Type B pancreatic cell (in vitro differentiated cells): ENCODE measurements around the gene TMSB10. TPM values are rescaled to one million over a fixed set of nuclear protein-coding genes. Genes with fewer than 3 reads are reported as not detected.
"Not testable (repeated sequence)": the region's sequence is repeated elsewhere in the genome, so short reads cannot be mapped to it uniquely, and the experiment has no call there.

Experiments
- DNase-seq: peaks from one replicate; pipeline ENCODE4 v3.0.0; 2021; ENCODE audit warnings: mixed read lengths; ENCODE audit not compliant: unreplicated experiment; ENCODE audit errors: extremely low spot score
- H3K27ac Mint-ChIP-seq: 2 replicates; pipeline ENCODE4 v1.8.0; 2021; ENCODE audit warnings: mild to moderate bottlenecking, mixed read lengths
- H3K27me3 Mint-ChIP-seq: 2 replicates; pipeline ENCODE4 v1.8.0; 2021; ENCODE audit warnings: mixed read lengths
- H3K36me3 Mint-ChIP-seq: 2 replicates; pipeline ENCODE4 v1.8.0; 2021; ENCODE audit warnings: mixed read lengths
- H3K4me1 Mint-ChIP-seq: one replicate; pipeline ENCODE4 v1.8.0; 2021; ENCODE audit warnings: mixed read lengths; ENCODE audit not compliant: unreplicated experiment
- H3K4me3 Mint-ChIP-seq: 2 replicates; pipeline ENCODE4 v1.8.0; 2021; ENCODE audit warnings: mild to moderate bottlenecking, mixed read lengths
- H3K9me3 Mint-ChIP-seq: 2 replicates; pipeline ENCODE4 v1.8.0; 2021; ENCODE audit warnings: mixed read lengths
- total RNA-seq: library from RNA; stranded (reverse); gene quantifications from 2 replicates; pipeline ENCODE4 v1.2.1, GENCODE V29; 2021; ENCODE audit warnings: low replicate concordance
- TF ChIP-seq, protein P1 (sequence below): fragments of 200-600 bp; sonication (generic); conservative IDR thresholded peaks from 2 replicates; pipeline ENCODE4 v1.5.0; 2021; ENCODE audit warnings: antibody characterized with exemption, mild to moderate bottlenecking

Gene TMSB10
- total RNA-seq, 1 donor from 2014 or later: 1,391 TPM

DNA sequence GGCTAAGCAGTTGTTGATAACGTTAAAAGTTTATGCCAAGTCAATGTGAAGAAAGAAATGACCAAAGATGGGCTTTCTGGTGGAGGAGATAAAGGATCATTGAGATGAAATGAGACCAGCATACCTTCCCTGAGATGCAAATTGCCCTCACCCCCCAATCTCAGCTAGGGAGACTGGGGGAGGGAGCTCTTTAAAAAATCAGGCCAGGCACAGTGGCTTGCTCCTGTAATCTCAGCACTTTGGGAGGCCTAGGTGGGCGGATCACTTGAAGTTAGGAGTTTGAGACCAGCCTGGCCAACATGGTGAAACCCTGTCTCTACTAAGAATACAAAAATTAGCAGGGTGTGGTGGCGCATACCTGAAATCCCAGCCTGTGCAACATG, 34.6 kb downstream of the TMSB10 start:
- Mint-ChIP-seq H3K4me1 (no peaks in the 10 kb centered on the region), H3K4me3 (no peak overlapping the region), H3K27ac (no peak overlapping the region), H3K9me3 (no peaks in the 10 kb centered on the region), H3K36me3 (no peaks in the 10 kb centered on the region), H3K27me3 (no peaks in the 10 kb centered on the region)
- DNase-seq: no peak
- TF ChIP-seq, protein P1, sequence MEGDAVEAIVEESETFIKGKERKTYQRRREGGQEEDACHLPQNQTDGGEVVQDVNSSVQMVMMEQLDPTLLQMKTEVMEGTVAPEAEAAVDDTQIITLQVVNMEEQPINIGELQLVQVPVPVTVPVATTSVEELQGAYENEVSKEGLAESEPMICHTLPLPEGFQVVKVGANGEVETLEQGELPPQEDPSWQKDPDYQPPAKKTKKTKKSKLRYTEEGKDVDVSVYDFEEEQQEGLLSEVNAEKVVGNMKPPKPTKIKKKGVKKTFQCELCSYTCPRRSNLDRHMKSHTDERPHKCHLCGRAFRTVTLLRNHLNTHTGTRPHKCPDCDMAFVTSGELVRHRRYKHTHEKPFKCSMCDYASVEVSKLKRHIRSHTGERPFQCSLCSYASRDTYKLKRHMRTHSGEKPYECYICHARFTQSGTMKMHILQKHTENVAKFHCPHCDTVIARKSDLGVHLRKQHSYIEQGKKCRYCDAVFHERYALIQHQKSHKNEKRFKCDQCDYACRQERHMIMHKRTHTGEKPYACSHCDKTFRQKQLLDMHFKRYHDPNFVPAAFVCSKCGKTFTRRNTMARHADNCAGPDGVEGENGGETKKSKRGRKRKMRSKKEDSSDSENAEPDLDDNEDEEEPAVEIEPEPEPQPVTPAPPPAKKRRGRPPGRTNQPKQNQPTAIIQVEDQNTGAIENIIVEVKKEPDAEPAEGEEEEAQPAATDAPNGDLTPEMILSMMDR: no peak

DNA sequence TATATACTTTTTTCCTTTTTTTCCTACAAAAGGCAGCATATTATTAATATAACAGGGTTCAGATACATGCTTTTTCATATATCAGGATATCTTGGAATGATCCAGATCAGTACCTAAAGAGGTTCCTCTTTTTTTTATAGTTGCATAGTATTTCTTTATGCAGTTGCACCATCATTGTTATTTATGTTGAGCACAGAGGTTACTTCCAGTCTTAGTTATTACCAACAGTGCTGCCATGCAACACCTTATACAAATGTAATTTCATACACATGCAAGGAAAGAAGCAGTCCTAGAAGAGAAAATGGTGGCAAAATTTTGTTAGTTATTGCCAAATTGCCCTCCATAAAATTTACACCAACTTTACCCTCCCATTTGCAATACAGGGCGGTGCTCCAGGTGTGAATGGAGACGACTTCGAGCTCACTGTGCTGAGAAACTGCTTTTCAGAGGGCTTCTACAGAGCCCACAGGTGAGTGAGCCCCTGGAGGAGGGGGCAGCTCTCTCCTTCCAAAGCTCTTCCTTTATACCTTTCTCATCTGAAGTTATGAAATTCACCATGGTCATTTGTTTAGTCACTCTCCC, 35.5 kb downstream of the TMSB10 start:
- Mint-ChIP-seq H3K27me3 (no peaks in the 10 kb centered on the region), H3K9me3 (no peaks in the 10 kb centered on the region), H3K36me3 (no peaks in the 10 kb centered on the region), H3K4me1 (no peaks in the 10 kb centered on the region), H3K4me3 (no peak overlapping the region), H3K27ac (no peak overlapping the region)
- no peak for DNase-seq
- TF ChIP-seq, protein P1: no peak

- H3K4me1 Mint-ChIP-seq: peaks cover 4% of the 10 kb centered on the region
- no peaks in the 10 kb centered on the region for H3K9me3 Mint-ChIP-seq
- no peaks in the 10 kb centered on the region for H3K36me3 Mint-ChIP-seq
- no peak overlapping the region for H3K4me3 Mint-ChIP-seq
- H3K27me3 Mint-ChIP-seq: no peaks in the 10 kb centered on the region
- no peak overlapping the region for H3K27ac Mint-ChIP-seq
- DNase-seq: no peak
- TF ChIP-seq, protein P1: no peak
Measured at GRCh38 chr2:84942166-84942565, 36.7 kb downstream of the TMSB10 start.

DNA sequence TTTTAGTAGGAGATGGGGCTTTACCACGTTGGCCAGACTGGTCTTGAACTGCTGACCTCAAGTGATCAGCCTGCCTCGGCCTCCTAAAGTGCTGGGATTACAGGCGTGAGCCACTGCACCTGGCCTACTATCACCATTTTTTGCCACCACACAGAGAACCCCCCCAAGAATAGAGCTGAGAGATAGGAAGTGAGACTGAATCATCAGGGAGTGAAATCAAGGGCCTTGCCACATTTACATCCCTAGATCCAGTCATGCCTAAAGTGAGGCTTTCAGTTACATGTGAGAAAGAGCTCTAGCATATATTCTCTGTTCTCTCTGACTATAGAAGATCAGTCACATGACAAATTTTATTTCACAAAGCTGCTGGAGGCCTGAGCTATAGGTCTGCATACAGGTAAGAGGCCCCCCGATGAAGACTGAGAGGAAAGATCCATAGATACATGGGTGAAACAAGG, 37.5 kb downstream of the TMSB10 start:
- Mint-ChIP-seq H3K9me3 (no peaks in the 10 kb centered on the region), H3K36me3 (no peaks in the 10 kb centered on the region), H3K27me3 (no peaks in the 10 kb centered on the region), H3K4me3 (no peak overlapping the region), H3K4me1 (peaks cover 4% of the 10 kb centered on the region), H3K27ac (no peak overlapping the region)
- TF ChIP-seq, protein P1: no peak
- no peak for DNase-seq

DNA sequence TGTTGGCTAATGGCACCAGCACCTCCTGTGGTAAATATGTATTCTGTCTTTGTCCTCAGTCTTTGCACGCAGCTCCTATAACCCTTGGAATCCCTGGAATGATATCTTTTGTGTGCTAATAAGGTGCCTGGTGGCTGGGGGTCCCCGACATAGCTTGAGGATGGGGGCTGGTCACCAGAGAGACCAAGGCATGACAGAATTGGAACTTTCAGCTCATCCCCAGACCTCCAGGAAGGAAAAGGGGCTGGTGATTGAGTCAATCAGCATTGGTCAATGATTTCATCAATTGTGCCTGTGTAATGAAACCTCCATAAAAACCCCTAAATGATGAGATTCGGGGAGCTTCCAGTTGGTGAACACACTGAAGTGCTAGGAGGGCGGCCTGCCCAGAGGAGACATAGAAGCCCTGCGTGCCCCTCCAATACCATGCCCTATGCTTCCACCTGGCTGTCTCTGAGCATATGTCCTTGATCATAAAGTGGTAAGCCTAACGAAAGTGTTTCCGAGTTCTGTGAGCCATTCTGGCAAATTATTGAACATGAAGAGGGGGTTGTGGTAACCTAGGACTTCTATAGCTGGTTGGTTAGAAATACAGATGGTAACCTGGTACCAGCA, 38.9 kb downstream of the TMSB10 start:
- Mint-ChIP-seq H3K4me3 (no peak overlapping the region), H3K27ac (no peak overlapping the region), H3K36me3 (no peaks in the 10 kb centered on the region), H3K9me3 (no peaks in the 10 kb centered on the region), H3K4me1 (peaks cover 4% of the 10 kb centered on the region), H3K27me3 (no peaks in the 10 kb centered on the region)
- DNase-seq: no peak
- TF ChIP-seq, protein P1: no peak

DNA sequence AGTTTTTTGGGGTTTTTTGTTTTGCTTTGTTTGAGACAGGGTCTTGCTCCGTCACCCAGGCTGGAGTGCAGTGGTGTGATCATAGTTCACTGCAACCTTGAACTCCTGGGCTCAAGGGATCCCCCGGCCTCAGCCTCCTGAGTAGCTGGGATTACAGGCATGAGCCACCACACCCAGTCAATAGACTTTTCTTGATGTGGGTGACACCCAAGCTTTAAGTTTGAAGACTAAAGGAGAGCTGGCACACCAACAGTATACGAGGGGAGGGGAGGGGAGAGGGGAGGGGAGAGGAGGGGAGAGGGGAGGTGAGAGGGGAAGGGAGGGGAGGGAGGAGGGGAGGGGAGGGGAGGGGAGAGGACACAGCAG, 40.4 kb downstream of the TMSB10 start:
- H3K4me3 Mint-ChIP-seq, DNase-seq, H3K36me3 Mint-ChIP-seq, H3K4me1 Mint-ChIP-seq, H3K27me3 Mint-ChIP-seq, H3K9me3 Mint-ChIP-seq: not testable (repeated sequence)
- peak overlapping the region; percentile 87 for H3K27ac Mint-ChIP-seq
